ENCODE measurements around the gene SUB1.
A peak's percentile ranks its signal among the peaks of the same experiment; 100 is the strongest.
"Not testable (repeated sequence)": the region's sequence is repeated elsewhere in the genome, so short reads cannot be mapped to it uniquely, and the experiment has no call there.

The SUB1 gene

DNA sequence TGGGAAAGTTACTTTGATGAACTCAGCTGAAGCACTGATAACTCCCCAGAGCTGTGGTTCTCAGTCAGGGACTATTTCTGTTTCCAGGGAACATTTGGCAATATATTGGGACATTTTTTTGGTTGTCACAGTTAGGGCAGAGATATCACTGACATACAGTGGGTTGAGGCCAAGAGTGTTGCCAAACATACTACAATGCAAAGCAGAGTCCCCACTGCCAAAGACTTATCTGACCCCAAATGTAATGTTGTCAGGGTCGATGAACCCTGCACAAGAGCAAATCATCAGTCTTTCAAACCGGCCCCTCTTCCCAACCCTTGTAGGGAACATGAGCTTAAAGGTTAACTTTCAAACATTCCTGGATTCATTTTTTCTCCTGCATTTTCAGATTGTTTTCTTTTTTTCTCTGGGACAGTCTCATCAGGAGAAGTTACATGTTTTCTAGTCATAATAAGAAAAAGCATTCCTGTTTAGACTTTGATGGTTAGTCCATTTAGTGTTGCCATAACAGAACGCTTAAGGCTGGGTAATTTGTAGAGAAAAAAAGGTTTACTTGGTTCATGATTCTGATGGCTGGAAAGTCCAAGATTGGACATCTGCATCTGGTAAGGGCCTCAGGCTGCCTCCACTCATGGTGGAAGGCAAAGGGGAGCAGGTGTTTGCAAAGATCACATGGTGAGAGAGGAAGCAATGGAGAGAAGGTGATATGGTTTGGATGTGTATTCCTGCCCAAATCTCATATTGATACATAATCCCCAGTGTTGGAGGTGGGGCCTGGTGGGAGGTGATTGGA is 18.8 kb upstream of the SUB1 start:
- no peak for DNase-seq

DNA sequence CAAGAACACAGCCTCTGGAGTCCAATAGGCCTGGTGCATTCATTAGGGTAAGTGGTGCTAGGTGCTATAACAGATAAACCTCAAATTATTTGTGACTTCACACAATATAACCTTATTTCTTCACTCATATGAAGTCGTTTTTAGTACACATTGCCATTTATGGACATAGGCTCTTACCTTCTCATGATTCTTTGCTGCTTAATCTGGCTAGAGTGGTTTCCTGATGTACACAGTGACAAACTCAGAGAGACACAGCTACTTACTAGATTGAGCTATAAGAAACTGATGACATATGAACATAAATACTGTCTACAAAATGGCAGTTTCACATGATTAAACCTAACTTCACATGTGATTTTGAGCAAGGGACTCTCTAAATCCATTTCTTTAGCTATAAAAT is 14.2 kb upstream of the SUB1 start:
- DNase-seq = no peak

DNA sequence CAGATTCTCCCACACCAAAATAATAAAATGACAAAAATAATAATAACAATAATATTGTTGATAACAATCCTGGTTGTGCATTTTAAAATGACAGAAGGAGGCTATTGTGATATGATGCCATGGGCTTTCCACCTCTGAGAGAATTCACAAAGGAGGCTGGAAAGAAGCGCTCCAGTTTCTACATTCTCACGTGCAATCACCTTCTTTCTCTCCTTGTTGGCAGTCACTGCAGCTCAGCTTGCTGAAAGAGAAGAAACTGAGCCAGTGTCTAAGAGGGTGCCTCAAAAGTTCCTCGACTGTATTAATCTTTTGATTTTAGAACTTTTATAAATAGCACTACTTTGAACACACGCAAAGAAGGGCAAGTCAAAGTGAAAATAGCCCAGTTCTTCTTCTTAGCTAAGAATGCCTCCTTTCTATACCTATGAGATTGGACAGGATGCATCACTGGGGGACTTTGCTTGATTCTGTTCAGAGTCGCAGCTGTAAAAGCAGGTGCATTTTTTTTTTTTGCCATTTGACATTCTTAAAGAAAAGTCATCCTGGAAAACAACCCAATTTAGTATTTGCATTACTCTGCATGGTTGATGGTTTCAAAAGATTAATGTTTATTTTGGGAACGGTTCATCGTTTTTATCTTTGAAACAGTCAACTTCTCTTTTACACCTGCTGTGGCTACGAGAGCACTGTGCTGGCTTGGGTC is 12.4 kb upstream of the SUB1 start:
- no peak for DNase-seq

- not testable (repeated sequence) for DNase-seq
These were observed 11.9 kb upstream of the SUB1 start for GRCh38 chr5:32573481-32573854.

DNA sequence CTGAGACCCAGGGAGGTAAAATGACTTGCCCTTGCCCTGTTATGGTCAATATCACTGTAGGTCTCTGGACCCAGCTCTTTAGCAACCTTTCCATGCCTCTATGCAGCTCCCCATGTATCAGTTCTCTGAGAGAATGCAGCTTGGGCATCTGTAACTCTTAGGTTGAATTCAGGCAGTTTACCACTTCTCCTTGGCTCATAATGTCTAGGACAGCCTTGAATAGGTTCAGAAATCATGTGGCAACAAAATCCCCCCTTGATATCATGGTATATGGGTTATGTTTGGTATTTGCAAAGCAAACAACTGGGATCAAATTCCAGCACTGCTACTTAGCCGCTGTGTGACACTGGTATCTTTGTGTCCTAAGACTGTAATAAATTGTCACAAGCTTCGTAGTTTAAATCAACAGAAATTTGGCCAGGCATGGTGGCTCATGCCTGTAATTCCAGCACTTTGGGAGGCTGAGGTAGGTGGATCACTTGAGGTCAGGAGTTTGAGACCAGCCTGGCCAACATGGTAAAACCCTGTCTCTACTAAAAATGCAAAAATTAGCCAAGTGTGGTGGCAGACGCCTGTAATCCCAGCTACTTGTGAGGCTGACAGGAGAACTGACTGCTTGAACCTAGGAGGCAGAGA is 10.7 kb upstream of the SUB1 start:
- no peak for DNase-seq

GRCh38 chr5:32578363-32578762 is 7.0 kb upstream of the SUB1 start:
- DNase-seq = no peak

- DNase-seq = no peak
These were observed 6.6 kb upstream of the SUB1 start for GRCh38 chr5:32578764-32579163.

- peak; percentile 1 for DNase-seq
These were observed 4.2 kb upstream of the SUB1 start for GRCh38 chr5:32581010-32581785.

DNA sequence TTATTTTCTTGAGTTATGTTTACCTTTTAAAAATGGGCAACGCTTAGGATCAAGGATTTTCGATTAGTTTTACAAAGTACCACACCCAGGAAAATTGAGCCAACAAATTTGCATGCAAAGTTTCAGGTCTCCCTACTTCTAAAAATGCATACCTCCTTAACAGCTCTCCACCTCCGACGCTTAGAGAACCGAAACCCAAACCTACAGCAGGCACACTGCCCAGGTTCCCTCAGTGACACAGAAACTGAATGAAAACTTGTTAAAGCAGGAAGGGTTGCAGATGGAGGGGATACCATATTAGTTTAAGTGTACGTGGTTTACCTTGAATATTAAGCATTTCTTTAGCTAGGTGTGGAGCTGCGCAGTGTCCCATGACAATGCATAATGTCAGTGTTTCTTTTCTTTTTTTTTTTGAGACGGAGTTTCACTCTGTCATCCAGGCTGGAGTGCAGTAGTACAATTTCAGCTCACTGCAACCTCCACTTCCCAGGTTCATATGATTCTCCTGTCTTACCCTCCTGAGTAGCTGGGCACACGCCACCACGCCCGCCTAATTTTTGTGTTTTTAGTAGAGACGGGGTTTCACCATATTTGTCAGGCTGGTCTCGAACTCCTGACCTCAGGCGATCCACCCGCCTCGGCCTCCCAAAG is 1.6 kb upstream of the SUB1 start:
- DNase-seq = no peak

- DNase-seq = no peak
These were observed 711 bp upstream of the SUB1 start for GRCh38 chr5:32584646-32585045.

DNA sequence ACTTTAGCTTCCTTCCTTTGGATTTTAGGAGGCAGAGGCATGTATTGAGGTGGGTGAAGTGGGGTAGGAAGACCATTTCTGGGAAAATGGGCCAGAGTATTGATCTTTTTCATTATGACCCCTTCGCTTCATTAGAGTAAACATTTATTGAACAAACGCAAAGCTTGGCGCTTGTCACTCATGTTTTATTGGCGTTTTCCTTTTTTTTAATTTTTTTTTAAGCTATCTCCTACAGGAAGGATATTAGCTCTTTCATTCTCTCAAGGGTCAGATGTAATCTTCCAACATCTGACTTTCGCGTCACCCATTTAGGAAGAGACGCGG is 273 bp upstream of the SUB1 start:
- no peak for DNase-seq

- no peak for DNase-seq
These were observed 881 bp downstream of the SUB1 start for GRCh38 chr5:32586276-32586599.

DNA sequence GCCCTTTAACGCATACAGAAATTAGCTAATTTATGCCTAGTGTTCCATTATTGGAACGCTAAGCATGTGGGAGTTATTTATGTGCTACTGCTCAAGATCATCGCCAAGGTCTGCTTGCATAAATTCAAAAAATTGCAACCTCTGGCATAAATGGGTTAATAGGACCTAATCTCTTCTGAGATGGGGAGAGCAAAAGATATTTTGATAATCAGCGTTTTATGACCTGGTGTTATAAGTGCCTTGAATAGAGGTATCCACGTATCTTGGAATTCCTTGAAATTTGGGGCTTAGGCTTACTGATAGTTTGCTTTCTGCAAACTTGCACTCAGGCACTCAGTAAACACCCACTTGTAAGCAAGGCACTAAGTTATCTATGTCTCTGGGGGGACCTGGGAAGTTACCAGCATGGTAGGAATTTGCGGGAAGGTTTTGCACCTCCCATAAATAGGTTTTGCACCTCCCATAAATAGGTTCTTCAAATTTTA is 1.8 kb downstream of the SUB1 start:
- no peak for DNase-seq

DNA sequence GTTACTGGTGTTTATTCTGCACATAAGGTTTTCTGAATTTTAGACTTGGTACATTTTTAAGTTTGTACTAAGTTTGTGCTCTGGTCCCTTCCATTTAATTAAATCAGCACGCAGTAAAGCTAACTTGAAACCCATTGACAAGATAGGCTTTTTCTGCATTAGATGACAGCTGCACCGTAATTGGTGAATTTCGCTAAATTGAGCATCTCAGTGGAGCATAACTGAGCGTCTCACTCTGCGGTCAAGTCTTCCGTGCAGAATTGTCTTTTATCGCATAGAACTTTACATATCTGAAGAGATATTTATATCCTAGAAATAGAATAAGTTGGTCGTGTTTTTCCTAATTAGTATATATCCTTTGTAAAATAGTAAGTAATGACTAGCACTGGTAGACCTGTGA is 4.1 kb downstream of the SUB1 start:
- DNase-seq = no peak

DNA sequence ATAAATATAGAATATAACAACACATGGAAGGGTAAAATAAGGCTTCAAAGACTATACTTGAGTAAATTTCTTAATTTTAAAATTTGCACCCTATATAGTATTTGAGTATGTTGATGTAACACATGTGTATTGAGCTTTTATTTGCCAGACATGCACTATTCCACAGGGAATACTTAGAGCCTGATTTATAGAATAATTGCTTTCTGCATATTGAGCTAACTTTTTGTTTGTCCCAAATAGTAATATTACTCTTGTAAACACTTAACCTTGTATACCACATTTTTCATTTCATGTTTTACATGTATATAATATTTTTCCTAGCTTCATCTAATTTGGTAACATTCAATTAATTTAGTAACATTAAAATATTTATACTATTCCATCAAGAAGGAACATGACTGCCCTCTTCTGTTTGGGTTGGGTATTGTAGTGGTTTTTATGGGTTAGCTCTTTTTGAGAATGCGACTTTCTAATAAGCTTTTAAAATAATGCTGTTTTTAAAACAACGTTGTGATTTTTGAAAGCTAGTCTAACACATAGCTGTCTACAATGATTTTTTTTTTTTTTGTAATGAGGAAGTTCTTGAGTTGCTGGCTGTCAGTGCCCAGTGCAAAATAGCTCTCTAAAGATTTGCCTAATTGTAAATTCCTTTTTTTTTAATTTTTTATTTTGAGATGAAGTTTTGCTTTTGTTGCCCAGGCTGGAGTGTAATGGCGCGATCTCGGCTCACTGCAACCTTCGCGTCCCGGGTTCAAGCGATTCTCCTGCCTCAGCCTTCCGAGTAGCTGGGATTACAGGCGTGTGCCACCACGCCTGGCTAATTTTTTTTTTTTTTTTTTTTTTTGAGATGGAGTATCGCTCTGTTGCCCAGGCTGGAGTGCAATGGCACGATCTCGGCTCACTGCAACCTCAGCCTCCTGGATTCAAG is 4.8 kb downstream of the SUB1 start:
- DNase-seq = peak; percentile 44

- no peak for DNase-seq
These were observed 9.8 kb downstream of the SUB1 start for GRCh38 chr5:32595118-32595517.

- DNase-seq = no peak
These were observed 11.8 kb downstream of the SUB1 start for GRCh38 chr5:32597041-32597629.

DNA sequence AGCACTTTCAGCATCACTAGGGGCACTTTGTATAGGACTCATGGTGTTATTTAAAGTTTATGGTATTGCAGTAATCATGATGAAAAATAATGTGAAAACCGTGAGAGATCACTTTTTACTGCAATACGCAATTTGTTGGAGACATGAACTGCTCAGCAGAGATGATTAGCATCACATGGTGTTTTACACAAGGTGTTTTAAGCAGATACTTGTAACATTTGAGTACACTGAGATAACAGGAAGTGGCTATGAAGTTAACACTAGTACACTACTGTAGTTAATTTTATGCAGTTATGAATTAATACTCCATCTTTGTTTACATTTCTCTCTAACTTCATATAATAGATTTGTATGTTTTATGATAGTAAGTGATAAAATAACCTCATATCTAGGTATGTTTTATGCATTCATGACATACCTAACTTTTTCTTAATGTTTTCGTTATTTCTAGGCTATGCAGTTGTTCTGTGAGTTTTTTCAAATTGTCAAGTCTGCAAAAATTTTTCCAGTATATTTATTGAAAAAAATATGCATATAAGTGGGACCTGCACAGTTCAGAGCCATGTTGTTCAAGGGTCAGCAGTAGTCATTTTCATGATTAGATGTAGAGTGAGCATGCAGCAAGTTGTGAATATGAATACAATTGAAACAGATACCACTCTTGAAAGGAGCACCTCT is 13.0 kb downstream of the SUB1 start:
- DNase-seq = no peak

GRCh38 chr5:32598997-32599549 is 13.7 kb downstream of the SUB1 start:
- no peak for DNase-seq

- no peak for DNase-seq
These were observed 14.8 kb downstream of the SUB1 start for GRCh38 chr5:32600054-32600622.
